ENCODE measurements around the gene AFF3.

Gene AFF3

DNA sequence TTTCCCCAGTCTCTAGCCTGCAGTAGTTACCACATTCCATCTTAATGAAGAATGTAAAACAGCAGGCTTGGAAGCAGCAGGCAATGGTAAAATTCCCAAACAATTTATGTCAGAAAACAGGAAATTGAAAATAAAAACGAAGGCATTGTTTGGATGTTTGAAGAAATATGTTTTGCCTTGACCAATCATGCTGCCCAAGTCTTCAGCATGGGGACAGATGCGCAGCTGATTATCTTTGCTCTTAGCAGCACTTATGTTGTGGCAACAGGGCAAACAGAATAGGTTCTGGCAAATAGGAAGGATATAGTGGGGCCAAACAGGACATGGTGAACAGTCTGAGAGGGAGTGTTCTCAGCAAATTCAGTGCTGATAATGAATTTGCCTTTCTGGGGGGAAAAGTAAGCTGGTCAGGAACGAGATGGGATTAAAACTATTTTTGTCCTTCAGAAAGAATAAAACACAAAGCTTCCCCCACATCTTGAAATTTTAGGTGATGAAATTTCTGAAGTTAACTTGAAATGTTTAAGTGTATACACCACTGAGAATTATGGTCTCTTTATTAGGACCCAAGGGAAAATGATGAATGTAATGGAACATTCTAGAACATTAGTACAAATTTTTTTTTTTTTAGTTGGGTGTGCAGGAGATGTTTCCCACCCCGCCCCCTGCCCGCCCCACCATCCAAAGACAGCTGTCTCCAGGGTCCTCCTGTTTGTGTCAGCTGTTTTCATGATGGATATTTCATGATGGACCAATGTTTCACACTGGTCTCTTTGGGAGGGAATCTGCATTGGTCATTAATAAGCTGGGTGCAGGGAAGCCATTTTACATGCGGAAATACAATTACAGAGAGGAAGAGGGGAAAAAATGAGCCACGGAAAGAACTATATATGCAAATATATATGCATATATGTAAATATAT is 413.0 kb downstream of the AFF3 start:
- no peak overlapping the region for H3K4me2 ChIP-seq (ENCODE audit: low read length)
- H2AFZ ChIP-seq (ENCODE audit: low read depth, low read length), result no peak overlapping the region

DNA sequence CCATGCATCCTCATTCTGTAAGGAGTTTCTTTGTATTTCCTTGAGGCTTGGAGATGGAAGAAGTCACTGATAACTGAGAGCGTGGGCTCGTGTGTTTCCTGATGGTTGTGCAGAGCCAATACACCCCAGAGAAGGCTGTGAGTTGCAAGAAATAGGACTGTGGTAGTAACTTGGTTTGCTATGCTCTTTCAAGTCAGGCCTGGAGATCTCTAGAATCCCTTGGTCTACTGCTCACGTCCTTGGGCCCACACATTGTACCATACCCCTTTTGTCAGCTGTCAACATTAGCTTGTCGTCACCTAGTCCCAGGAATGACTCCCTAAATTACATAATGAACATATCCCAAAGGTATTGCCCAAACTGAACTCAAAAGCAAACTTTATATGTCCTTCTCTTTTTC is 414.2 kb downstream of the AFF3 start:
- Histone ChIP-seq H3K4me3 (ENCODE audit: low read length) (no peak overlapping the region), H3K27me3 (ENCODE audit: low read depth, low read length) (no peaks in the 10 kb centered on the region), H3K9ac (ENCODE audit: low read length) (no peak overlapping the region), H2AFZ (ENCODE audit: low read depth, low read length) (no peak overlapping the region), H3K4me1 (ENCODE audit: low read length) (no peaks in the 10 kb centered on the region), H4K20me1 (ENCODE audit: insufficient read depth, low read length) (no peaks in the 10 kb centered on the region), H3K4me2 (ENCODE audit: low read length) (no peak overlapping the region), H3K36me3 (replicated peaks; ENCODE audit: low read depth, low read length) (peaks cover 3% of the 10 kb centered on the region), H3K9me3 (ENCODE audit: insufficient read depth, low read length) (no peaks in the 10 kb centered on the region), H3K79me2 (ENCODE audit: low read length) (no peaks in the 10 kb centered on the region), H3K27ac (ENCODE audit: low read length) (no peak overlapping the region)
- TF ChIP-seq EZH2phosphoT487 (IDR thresholded peaks at IDR 0.05; ENCODE audit: low read depth), result no peak
- TF ChIP-seq, protein P1, sequence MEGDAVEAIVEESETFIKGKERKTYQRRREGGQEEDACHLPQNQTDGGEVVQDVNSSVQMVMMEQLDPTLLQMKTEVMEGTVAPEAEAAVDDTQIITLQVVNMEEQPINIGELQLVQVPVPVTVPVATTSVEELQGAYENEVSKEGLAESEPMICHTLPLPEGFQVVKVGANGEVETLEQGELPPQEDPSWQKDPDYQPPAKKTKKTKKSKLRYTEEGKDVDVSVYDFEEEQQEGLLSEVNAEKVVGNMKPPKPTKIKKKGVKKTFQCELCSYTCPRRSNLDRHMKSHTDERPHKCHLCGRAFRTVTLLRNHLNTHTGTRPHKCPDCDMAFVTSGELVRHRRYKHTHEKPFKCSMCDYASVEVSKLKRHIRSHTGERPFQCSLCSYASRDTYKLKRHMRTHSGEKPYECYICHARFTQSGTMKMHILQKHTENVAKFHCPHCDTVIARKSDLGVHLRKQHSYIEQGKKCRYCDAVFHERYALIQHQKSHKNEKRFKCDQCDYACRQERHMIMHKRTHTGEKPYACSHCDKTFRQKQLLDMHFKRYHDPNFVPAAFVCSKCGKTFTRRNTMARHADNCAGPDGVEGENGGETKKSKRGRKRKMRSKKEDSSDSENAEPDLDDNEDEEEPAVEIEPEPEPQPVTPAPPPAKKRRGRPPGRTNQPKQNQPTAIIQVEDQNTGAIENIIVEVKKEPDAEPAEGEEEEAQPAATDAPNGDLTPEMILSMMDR (IDR thresholded peaks at IDR 0.05; ENCODE audit: low read depth, low read length), result no peak

More for the DNA sequence above, 413.0 kb downstream of the AFF3 start:
- TF ChIP-seq, protein P1 (IDR thresholded peaks at IDR 0.05; ENCODE audit: low read depth, low read length), result no peak
- no peak for TF ChIP-seq EZH2phosphoT487 (IDR thresholded peaks at IDR 0.05; ENCODE audit: low read depth)
- no peaks in the 10 kb centered on the region for H3K9me3 ChIP-seq (ENCODE audit: insufficient read depth, low read length)
- H3K4me3 ChIP-seq (ENCODE audit: low read length), result no peak overlapping the region
- H3K9ac ChIP-seq (ENCODE audit: low read length), result no peak overlapping the region
- no peaks in the 10 kb centered on the region for H3K27me3 ChIP-seq (ENCODE audit: low read depth, low read length)
- H3K36me3 ChIP-seq (replicated peaks; ENCODE audit: low read depth, low read length), result no peaks in the 10 kb centered on the region
- no peaks in the 10 kb centered on the region for H3K4me1 ChIP-seq (ENCODE audit: low read length)
- H3K27ac ChIP-seq (ENCODE audit: low read length), result no peak overlapping the region
- H3K79me2 ChIP-seq (ENCODE audit: low read length), result no peaks in the 10 kb centered on the region
- H4K20me1 ChIP-seq (ENCODE audit: insufficient read depth, low read length), result no peaks in the 10 kb centered on the region

DNA sequence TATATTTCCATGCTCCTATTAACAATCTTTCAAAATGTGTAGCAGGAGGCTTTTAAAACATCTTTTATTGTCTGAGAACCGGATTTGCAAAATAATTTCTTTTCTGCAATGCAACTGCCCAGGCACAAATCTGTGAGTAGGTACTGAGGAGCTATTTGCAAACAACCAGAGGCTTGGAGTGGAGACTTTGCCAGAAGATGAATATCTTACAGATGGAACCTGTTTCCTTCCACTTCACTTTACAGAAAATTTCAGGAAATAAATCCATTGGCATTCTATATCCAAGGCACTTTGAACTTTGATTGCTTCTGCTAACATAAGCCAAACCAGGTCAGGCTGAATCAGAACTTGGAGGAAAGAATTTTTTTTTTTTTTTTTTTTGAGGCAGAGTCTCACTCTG is 415.2 kb downstream of the AFF3 start:
- Histone ChIP-seq H4K20me1 (ENCODE audit: insufficient read depth, low read length) (no peaks in the 10 kb centered on the region), H3K4me3 (ENCODE audit: low read length) (no peak overlapping the region), H3K9me3 (ENCODE audit: insufficient read depth, low read length) (no peaks in the 10 kb centered on the region), H3K36me3 (replicated peaks; ENCODE audit: low read depth, low read length) (peaks cover 3% of the 10 kb centered on the region), H3K4me2 (ENCODE audit: low read length) (no peak overlapping the region), H3K27me3 (ENCODE audit: low read depth, low read length) (no peaks in the 10 kb centered on the region), H3K9ac (ENCODE audit: low read length) (no peak overlapping the region), H3K4me1 (ENCODE audit: low read length) (no peaks in the 10 kb centered on the region), H3K27ac (ENCODE audit: low read length) (no peak overlapping the region), H3K79me2 (ENCODE audit: low read length) (no peaks in the 10 kb centered on the region), H2AFZ (ENCODE audit: low read depth, low read length) (no peak overlapping the region)
- TF ChIP-seq, protein P1 (IDR thresholded peaks at IDR 0.05; ENCODE audit: low read depth, low read length), result no peak
- TF ChIP-seq EZH2phosphoT487 (IDR thresholded peaks at IDR 0.05; ENCODE audit: low read depth), result no peak

DNA sequence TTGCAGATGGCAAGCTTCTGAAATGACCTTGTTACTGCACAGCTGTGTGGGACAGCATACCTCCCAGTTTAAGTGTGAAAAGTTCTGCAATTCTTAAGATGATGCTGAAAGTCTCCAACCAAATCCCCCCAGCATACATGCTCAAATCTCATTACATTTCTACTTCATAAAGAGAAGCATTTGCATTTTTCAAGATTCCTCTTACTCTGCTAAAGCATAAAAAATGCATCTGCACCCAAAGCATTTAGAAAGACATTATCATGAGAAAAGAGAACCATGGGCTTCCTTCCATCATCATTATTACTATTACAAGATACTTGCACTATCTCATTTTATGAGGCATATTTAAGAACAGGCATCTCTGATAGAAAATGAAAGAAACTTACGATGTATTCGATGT is 415.7 kb downstream of the AFF3 start:
- peaks cover 3% of the 10 kb centered on the region for H3K36me3 ChIP-seq (replicated peaks; ENCODE audit: low read depth, low read length)
- H3K27me3 ChIP-seq (ENCODE audit: low read depth, low read length), result no peaks in the 10 kb centered on the region
- H3K9me3 ChIP-seq (ENCODE audit: insufficient read depth, low read length), result no peaks in the 10 kb centered on the region
- H2AFZ ChIP-seq (ENCODE audit: low read depth, low read length), result no peak overlapping the region
- no peak for TF ChIP-seq EZH2phosphoT487 (IDR thresholded peaks at IDR 0.05; ENCODE audit: low read depth)
- TF ChIP-seq, protein P1 (IDR thresholded peaks at IDR 0.05; ENCODE audit: low read depth, low read length), result no peak
- no peaks in the 10 kb centered on the region for H3K4me1 ChIP-seq (ENCODE audit: low read length)
- no peaks in the 10 kb centered on the region for H3K79me2 ChIP-seq (ENCODE audit: low read length)
- H3K27ac ChIP-seq (ENCODE audit: low read length), result no peak overlapping the region
- H4K20me1 ChIP-seq (ENCODE audit: insufficient read depth, low read length), result no peaks in the 10 kb centered on the region
- no peak overlapping the region for H3K9ac ChIP-seq (ENCODE audit: low read length)
- H3K4me2 ChIP-seq (ENCODE audit: low read length), result no peak overlapping the region
- no peak overlapping the region for H3K4me3 ChIP-seq (ENCODE audit: low read length)
